Mucosa of stomach (tissue), 1 donor: ENCODE data around the gene KLHL7.

Experiments
- H3K27me3 ChIP-seq: one replicate; pipeline ENCODE4 v1.7.0; 2013; ENCODE audit warnings: mild to moderate bottlenecking, low read length; ENCODE audit not compliant: control insufficient read depth, insufficient read depth
- H3K36me3 ChIP-seq: one replicate; pipeline ENCODE4 v1.7.0; 2013; ENCODE audit warnings: low read length; ENCODE audit not compliant: control insufficient read depth, insufficient read depth
- H3K4me1 ChIP-seq: one replicate; pipeline ENCODE4 v1.7.0; 2013; ENCODE audit warnings: mild to moderate bottlenecking, low read length; ENCODE audit not compliant: control insufficient read depth, insufficient read depth
- H3K4me3 ChIP-seq: one replicate; pipeline ENCODE4 v1.7.0; 2013; ENCODE audit warnings: low read length
- H3K9ac ChIP-seq: one replicate; pipeline ENCODE4 v1.7.0; 2013; ENCODE audit warnings: mild to moderate bottlenecking, low read length, moderate library complexity
- H3K9me3 ChIP-seq: one replicate; pipeline ENCODE4 v1.7.0; 2013; ENCODE audit warnings: mild to moderate bottlenecking, low read length, moderate library complexity; ENCODE audit not compliant: control insufficient read depth
- donor health status: Pancreatic carcinoma.

Gene KLHL7

DNA sequence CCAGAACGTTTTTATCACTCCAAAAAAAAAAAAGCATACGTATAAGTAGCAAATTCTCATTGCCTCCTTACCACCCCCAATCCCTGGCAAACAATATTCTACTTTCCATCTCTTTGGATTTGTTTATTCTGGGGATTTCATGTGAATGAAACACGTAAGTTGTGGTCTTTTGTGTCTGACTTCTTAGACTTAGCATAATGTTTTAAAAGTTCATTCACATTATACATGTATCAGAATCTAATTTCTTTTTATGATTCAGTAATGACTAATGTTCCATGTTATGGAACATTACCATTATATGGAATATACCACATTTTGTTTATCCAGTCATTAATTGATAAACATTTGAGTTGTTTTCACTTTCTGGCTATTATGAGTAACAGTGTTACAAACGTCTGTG lies 12.5 kb upstream of the KLHL7 start:
- no peak overlapping the region for H3K4me3 ChIP-seq
- H3K9ac ChIP-seq: no peak overlapping the region
- H3K27me3 ChIP-seq: peaks cover 3% of the 10 kb centered on the region
- H3K9me3 ChIP-seq: no peaks in the 10 kb centered on the region
- no peaks in the 10 kb centered on the region for H3K4me1 ChIP-seq
- no peaks in the 10 kb centered on the region for H3K36me3 ChIP-seq

DNA sequence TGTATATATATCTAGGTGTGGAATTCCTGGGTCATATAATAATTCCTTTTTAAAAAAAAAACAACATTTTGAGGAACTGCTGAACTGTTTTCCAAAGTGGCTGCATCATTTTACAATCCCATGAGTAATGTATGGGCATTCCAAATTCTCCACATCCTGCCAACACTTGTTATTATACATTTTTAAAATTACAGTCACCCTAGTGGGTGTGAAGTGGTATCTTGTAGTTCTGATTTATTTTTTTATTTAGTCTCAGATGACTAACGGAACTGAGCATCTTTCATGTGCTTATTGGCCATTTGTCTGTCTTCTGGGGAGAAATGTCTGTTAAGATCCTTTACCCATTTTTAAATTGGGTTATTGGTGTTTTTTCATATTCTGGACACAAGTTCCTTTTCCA lies 12.0 kb upstream of the KLHL7 start:
- peaks cover 3% of the 10 kb centered on the region for H3K27me3 ChIP-seq
- H3K9ac ChIP-seq: no peak overlapping the region
- no peak overlapping the region for H3K4me3 ChIP-seq
- H3K4me1 ChIP-seq: no peaks in the 10 kb centered on the region
- no peaks in the 10 kb centered on the region for H3K9me3 ChIP-seq
- H3K36me3 ChIP-seq: no peaks in the 10 kb centered on the region

DNA sequence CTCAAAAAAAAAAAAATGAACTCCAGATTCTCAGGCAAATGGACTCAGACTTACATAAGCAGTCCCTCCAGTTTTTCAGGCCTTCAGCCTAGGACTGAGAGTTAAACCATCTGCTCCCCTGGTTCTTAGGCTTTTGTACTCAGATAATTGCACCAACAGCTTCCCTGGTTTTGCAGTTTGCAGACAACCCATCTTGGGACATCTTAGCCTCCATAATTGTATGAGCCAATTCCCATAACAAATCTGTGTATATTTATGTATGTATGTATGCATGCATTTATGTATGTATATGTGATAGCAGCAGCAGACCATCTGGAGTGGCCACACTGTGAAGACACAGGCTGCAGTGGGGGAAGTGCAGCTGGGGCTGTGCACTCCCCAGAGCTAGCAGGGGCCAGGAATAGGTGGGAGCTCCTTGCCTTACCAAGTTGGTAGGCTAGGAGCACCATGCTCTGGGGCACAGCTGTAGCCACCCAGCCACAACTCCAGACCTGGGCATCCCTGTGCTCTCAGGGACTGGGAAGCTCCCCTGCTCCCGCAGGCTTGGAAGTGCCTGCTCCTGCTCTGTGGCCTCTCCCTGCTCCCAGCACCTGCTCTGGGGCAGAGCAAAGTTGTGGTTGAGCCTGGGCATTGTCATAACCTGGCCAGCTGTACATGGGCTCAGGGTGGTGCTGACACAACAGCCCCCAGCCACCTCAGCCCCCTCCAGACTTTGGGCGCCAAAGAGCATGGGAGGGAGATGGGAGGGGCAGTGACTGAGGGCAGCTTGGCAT lies 8.9 kb upstream of the KLHL7 start:
- no peaks in the 10 kb centered on the region for H3K27me3 ChIP-seq
- no peaks in the 10 kb centered on the region for H3K9me3 ChIP-seq
- H3K4me1 ChIP-seq: no peaks in the 10 kb centered on the region
- no peaks in the 10 kb centered on the region for H3K36me3 ChIP-seq
- H3K9ac ChIP-seq: no peak overlapping the region
- H3K4me3 ChIP-seq: no peak overlapping the region

DNA sequence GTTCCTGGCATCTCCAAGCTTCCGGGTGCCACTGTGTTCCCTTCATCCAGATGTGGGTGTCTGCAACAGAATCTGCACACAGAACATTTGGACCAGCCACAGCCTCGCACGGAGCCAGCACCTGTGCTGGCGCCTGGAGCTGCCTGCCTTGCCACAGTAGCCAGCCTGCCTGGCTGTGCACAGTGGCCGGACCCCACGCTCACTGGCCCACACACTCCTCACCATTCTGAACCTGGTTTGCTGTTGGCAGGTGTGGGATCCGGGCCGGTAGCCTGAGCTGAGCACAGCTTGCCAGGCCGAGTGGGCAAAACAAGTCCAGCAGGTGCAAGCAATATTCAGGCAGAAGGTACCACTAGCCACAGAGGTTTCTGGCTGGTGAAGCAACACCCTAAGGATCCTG lies 7.6 kb upstream of the KLHL7 start:
- Histone ChIP-seq H3K9me3 (no peaks in the 10 kb centered on the region), H3K27me3 (no peaks in the 10 kb centered on the region), H3K9ac (no peak overlapping the region), H3K4me3 (no peak overlapping the region), H3K4me1 (no peaks in the 10 kb centered on the region), H3K36me3 (no peaks in the 10 kb centered on the region)

DNA sequence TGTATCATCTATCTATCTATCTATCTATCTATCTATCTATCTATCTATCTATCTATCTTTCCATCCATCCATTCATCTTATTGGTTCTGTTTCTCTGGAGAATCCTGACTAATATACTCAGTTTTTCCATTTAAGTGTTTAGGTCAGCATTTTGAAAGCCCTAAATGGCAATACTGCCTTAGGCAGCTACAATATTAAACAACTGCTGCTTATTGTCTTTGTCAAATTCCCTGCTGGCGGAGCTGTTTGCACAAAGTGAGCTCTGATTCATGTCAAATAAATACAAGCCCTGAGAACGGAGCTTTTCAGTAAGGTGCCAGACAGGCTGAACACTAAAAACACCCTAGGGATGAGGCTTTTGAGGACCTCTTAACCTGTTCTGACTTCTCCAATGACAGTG lies 7.1 kb upstream of the KLHL7 start:
- Histone ChIP-seq H3K9ac (no peak overlapping the region), H3K4me1 (no peaks in the 10 kb centered on the region), H3K36me3 (no peaks in the 10 kb centered on the region), H3K9me3 (no peaks in the 10 kb centered on the region), H3K4me3 (no peak overlapping the region), H3K27me3 (no peaks in the 10 kb centered on the region)

DNA sequence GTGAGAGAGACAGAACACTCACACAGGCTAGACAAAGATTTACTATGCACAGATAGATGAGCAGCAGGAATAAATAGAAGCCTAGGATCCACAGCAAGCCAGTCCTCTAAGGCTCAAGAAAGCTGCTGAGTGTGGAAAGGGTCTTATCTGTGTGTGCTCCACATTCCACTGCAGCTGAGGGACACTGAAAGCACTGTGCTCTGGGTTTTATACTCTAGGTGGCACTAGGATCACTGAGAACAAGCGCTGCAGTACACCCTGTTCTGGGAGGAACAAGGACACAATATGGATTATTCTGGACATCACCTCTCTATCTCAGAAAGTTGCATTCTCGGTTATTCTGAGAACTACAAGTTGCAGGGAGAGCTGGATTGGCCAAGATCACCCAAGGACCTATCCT lies 4.9 kb upstream of the KLHL7 start:
- H3K4me1 ChIP-seq: peaks cover 3% of the 10 kb centered on the region
- H3K36me3 ChIP-seq: no peaks in the 10 kb centered on the region
- no peak overlapping the region for H3K4me3 ChIP-seq
- H3K9me3 ChIP-seq: no peaks in the 10 kb centered on the region
- no peaks in the 10 kb centered on the region for H3K27me3 ChIP-seq
- H3K9ac ChIP-seq: no peak overlapping the region

DNA sequence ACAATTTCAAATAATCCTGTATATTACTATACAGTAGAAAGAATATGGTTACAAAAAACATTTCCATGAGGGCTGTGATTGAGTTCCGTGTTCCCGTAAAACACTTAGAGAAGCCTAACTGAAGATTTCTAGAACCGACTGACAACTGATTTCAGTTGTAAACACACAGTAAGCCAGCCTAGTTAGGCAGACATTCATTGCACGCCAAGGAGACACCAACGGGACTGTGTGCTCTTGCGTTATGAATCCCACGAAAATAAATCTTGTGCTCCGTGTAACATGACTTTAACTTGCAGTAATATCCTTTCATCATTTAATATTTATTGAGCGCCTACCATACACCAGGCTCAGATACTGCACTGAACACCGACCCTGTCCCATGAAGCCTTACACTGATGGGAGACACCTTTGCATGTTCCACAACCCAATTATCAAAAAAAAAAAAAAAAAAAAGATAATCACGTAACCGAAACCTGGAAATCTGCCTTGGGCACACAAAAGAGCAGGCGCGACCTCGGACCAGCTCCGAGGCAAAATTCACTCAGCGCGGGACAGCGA lies 420 bp upstream of the KLHL7 start:
- no peaks in the 10 kb centered on the region for H3K36me3 ChIP-seq
- H3K9me3 ChIP-seq: no peaks in the 10 kb centered on the region
- H3K4me3 ChIP-seq: peak overlapping the region; percentile 91
- H3K4me1 ChIP-seq: peaks cover 9% of the 10 kb centered on the region
- H3K27me3 ChIP-seq: no peaks in the 10 kb centered on the region
- H3K9ac ChIP-seq: peak overlapping the region; percentile 96

DNA sequence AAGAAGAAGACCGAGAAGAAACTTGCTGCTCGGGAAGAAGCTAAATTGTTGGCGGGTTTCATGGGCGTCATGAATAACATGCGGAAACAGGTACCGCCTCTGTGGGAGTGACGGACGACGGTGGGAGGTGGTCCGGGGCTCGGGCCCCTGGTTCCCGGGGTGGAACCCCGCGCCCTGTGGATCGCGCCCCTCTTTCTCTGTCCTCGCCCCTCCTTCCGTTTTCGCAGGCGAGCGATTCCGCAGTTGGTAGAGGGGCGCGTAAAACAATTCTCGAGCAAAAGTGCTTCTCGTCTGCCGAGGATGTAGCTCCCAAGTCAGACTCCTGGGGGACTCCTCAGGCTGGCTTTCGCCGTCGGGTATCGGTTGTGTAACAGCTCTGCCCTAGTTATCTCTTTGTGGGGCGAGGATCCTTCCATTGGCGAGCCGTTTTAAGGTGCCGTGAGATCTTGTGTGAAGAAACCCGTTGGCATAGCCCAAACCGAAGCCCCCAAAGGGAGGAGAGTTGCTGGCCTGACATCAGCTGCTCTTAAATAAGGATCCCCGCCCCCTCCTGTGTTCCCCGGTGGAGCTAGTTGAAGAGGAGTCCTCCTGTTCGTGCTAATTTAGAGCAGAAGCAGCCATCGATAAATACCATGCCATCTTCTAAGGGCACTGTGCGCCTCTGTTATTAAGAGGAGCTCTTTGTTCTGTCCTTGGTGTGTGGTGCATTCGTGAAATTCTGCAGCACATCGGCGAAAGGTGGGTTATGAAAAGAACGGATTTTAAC lies 655 bp downstream of the KLHL7 start:
- Histone ChIP-seq H3K9me3 (no peaks in the 10 kb centered on the region), H3K4me3 (peak overlapping the region; percentile 91), H3K27me3 (no peaks in the 10 kb centered on the region), H3K36me3 (no peaks in the 10 kb centered on the region), H3K9ac (peak overlapping the region; percentile 96), H3K4me1 (peaks cover 9% of the 10 kb centered on the region)

DNA sequence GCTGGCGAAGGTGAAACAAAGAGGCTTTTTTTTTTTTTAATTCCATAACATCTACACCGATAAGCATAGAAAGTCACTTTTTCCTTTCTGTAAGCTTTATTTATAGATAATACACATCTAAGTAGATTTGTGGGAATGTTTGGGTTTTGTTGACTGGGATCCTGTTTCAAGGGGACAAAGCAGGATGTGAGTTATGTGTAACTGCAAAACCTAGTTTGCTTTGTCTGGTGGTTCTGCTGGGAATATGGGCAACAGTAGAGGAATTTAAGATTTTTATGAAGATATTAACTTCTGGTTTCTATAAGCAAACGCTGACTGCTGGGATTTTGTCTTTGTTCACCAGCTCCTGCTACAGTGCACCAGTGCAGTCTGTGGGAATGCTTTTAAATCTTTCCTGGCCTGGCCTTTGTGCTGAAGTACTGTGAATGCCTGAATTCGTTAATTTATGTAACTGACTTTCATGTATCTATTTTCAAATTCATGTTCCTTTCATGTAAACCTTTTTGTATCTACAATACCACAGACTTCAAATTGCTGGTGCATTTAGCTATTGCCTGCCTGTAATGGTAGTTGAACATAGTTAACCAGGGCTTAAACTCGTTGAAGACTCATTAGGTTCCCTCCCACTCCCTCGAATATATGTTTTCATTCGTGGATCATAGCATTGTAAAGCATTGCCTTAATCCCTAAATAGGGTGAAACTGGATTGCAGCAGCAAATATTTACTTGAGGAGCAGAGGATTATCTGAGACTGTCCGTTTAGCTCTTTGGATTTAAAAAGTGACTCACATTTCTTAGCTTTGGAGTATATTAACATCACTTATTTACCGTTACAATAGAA lies 1.5 kb downstream of the KLHL7 start:
- H3K27me3 ChIP-seq: no peaks in the 10 kb centered on the region
- peak overlapping the region; percentile 96 for H3K9ac ChIP-seq
- H3K4me1 ChIP-seq: peaks cover 9% of the 10 kb centered on the region
- H3K4me3 ChIP-seq: peak overlapping the region; percentile 91
- H3K36me3 ChIP-seq: no peaks in the 10 kb centered on the region
- H3K9me3 ChIP-seq: no peaks in the 10 kb centered on the region

DNA sequence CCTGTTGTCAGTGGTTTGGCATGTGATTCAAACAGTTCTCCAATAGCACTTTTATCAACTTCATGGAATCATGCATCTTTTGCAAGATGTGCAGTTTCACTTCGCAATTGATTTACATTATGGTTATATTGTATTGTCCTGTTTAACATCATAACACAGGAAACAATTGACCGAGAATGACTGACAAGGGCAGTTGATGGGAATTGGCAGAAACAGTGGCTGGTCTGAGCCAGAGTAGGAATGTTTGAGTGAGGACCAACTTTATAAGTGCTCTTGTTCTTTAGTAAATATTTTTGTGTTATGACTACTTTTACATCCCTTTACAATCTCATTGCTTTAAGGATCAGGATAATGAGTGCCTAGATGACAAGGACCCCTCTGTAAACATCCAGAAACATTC lies 2.2 kb downstream of the KLHL7 start:
- Histone ChIP-seq H3K4me1 (peaks cover 9% of the 10 kb centered on the region), H3K27me3 (no peaks in the 10 kb centered on the region), H3K4me3 (no peak overlapping the region), H3K9me3 (no peaks in the 10 kb centered on the region), H3K9ac (no peak overlapping the region), H3K36me3 (no peaks in the 10 kb centered on the region)

DNA sequence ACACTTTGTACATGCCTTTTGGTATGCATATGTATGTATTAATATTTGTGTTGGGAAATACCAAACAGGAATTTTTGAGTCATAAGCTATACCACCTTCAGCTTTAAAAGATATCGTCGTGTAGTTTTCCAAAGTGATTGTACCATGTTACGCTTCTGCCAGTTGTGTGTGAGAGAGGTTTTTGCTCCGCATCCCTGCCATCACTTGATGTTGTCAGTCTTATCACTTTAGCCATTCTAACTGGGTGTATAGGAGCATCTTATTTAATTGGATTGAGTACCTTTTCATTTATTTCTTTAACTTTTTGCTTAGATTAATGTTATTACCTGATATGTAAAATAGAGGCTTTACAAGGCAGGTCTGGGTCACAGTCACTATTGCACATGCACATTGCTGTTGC lies 3.4 kb downstream of the KLHL7 start:
- H3K4me1 ChIP-seq: peaks cover 9% of the 10 kb centered on the region
- no peaks in the 10 kb centered on the region for H3K27me3 ChIP-seq
- no peaks in the 10 kb centered on the region for H3K36me3 ChIP-seq
- no peak overlapping the region for H3K9ac ChIP-seq
- no peaks in the 10 kb centered on the region for H3K9me3 ChIP-seq
- H3K4me3 ChIP-seq: no peak overlapping the region

DNA sequence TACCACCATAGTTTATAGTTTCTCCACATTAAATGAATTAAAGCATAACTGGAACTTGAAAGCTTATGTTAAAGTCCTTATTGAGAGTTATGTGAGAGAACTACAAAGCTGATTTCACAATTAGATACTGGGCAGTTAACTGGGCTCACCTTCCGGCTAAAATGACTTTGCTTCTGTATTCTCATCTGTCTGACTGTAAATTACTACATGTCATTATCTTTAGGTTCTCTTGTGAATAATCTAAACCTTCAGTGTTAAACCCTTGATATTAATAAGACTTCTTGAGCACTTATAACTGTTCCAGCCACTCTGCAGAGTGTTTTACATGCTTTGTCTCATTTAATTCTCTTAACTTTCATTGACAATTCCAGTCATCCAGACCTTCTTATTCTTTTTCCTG lies 3.9 kb downstream of the KLHL7 start:
- H3K36me3 ChIP-seq: no peaks in the 10 kb centered on the region
- no peaks in the 10 kb centered on the region for H3K9me3 ChIP-seq
- H3K4me3 ChIP-seq: no peak overlapping the region
- no peaks in the 10 kb centered on the region for H3K27me3 ChIP-seq
- H3K4me1 ChIP-seq: peaks cover 9% of the 10 kb centered on the region
- no peak overlapping the region for H3K9ac ChIP-seq
